Activated CD4-positive, alpha-beta memory T cell treated with anti-CD3 and anti-CD28 coated beads, Interleukin-2, amount 10 ng/mL, durations not matched to agents 7 days and 5 days (primary cell): Measurements from ENCODE around the gene MSANTD3. TPM values are rescaled to one million over a fixed set of nuclear protein-coding genes. Genes with fewer than 3 reads are reported as not detected.

Experiments
- total RNA-seq, 2 experiments: library from RNA; stranded (reverse); gene quantifications; one replicate each; pipeline ENCODE4 v1.2.3, GENCODE V29; 2021

MSANTD3 gene
- total RNA-seq, 2 experiments from 2014 or later = 17.1 to 18.2 TPM

Other genes starting within 250 kb of the MSANTD3 start
- gene TEX10, start 74.2 kb upstream of the MSANTD3 start, total RNA-seq = 10 to 100 TPM; 14.8 to 16.5 TPM
- gene TMEFF1, start 46.0 kb downstream of the MSANTD3 start, total RNA-seq = under 1 TPM in 1 of 2 experiments, not detected in 1; 0.18 TPM
- under 1 TPM; 0.15 to 0.18 TPM for gene CAVIN4, start 150.9 kb downstream of the MSANTD3 start, total RNA-seq